ENCODE measurements around the gene PTEN.
A peak's percentile ranks its signal among the peaks of the same experiment; 100 is the strongest.
"Not testable (repeated sequence)": the region's sequence is repeated elsewhere in the genome, so short reads cannot be mapped to it uniquely, and the experiment has no call there.

The PTEN gene

GRCh38 chr10:87847550-87847949, 15.9 kb upstream of the PTEN start:
- H3K4me3 ChIP-seq (ENCODE audit: low read depth, low read length), result no peak overlapping the region
- no peak for TF ChIP-seq CTCF (IDR thresholded peaks at IDR 0.05; ENCODE audit: low read depth, low read length)

- no peak for TF ChIP-seq CTCF (IDR thresholded peaks at IDR 0.05; ENCODE audit: low read depth, low read length)
- no peak overlapping the region for H3K4me3 ChIP-seq (ENCODE audit: low read depth, low read length)
These were observed 14.4 kb upstream of the PTEN start for GRCh38 chr10:87849001-87849400.

- H3K4me3 ChIP-seq (ENCODE audit: low read depth, low read length), result no peak overlapping the region
- peak; percentile 47 for TF ChIP-seq CTCF (IDR thresholded peaks at IDR 0.05; ENCODE audit: low read depth, low read length)
These were observed 12.7 kb upstream of the PTEN start for GRCh38 chr10:87850742-87851205.

- no peak for TF ChIP-seq CTCF (IDR thresholded peaks at IDR 0.05; ENCODE audit: low read depth, low read length)
- no peak overlapping the region for H3K4me3 ChIP-seq (ENCODE audit: low read depth, low read length)
These were observed 11.3 kb upstream of the PTEN start for GRCh38 chr10:87852089-87852488.

- H3K4me3 ChIP-seq (ENCODE audit: low read depth, low read length), result not testable (repeated sequence)
These were observed 8.2 kb upstream of the PTEN start for GRCh38 chr10:87855247-87855646.

- not testable (repeated sequence) for H3K4me3 ChIP-seq (ENCODE audit: low read depth, low read length)
These were observed 7.8 kb upstream of the PTEN start for GRCh38 chr10:87855665-87856064.

GRCh38 chr10:87860156-87860795, 3.1 kb upstream of the PTEN start:
- H3K4me3 ChIP-seq (ENCODE audit: low read depth, low read length), result no peak overlapping the region
- peak; percentile 25; the same call in 1 of the 2 replicates for TF ChIP-seq CTCF (IDR thresholded peaks at IDR 0.05; ENCODE audit: low read depth, low read length)

- TF ChIP-seq CTCF (IDR thresholded peaks at IDR 0.05; ENCODE audit: low read depth, low read length), result no peak
These were observed 2.5 kb upstream of the PTEN start for GRCh38 chr10:87860816-87861403.

More at GRCh38 chr10:87860816-87861403, 2.5 kb upstream of the PTEN start:
- no peak overlapping the region for H3K4me3 ChIP-seq (ENCODE audit: low read depth, low read length)
